GM12892 (cell line): Measurements from ENCODE around the gene CBL.

Source experiments
- POLR2A ChIP-seq: IDR thresholded peaks from 2 replicates; pipeline ENCODE4 v1.6.1; 2011; ENCODE audit warnings: low read depth, low read length, control low read depth
- POLR2AphosphoS5 ChIP-seq: IDR thresholded peaks from 2 replicates; pipeline ENCODE4 v1.6.1; 2011; ENCODE audit warnings: low read depth, low read length, control low read depth
- TAF1 ChIP-seq: IDR thresholded peaks from 2 replicates; pipeline ENCODE4 v1.6.1; 2011; ENCODE audit warnings: low read depth, mild to moderate bottlenecking, control low read depth, low read length, borderline replicate concordance

GRCh38 chr11:119319136-119319699 is 113.1 kb downstream of the CBL start:
- TF ChIP-seq POLR2A (no peak), POLR2AphosphoS5 (no peak), TAF1 (no peak)
